HepG2 (cell line): Measurements from ENCODE around the gene BRSK2.

ENCODE experiments used
- BRCA1 ChIP-seq: sonication (generic); formaldehyde crosslinking; IDR thresholded peaks from 2 replicates; pipeline ENCODE4 v1.4.0; 2020; ENCODE audit warnings: missing genetic modification reagents
- GABPA ChIP-seq, 2 experiments: IDR thresholded peaks; 2 replicates each; pipeline ENCODE4 v1.6.1; 2011 to 2016; ENCODE audit warnings: low read depth in 2 of 2, low read length in 1 of 2, missing biosample characterization in 1 of 2, missing genetic modification characterization in 1 of 2
- JUNB ChIP-seq: sonication (generic); formaldehyde crosslinking; IDR thresholded peaks from 2 replicates; pipeline ENCODE4 v1.8.0; 2022; ENCODE audit warnings: missing genetic modification reagents, mild to moderate bottlenecking, borderline replicate concordance
- KLF9 ChIP-seq: IDR thresholded peaks from 2 replicates; pipeline ENCODE4 v1.6.1; 2016; ENCODE audit warnings: low read depth
- POLR2A ChIP-seq, 2 experiments: IDR thresholded peaks; 2 replicates each; pipeline ENCODE4 v1.6.1; 2011; ENCODE audit warnings: low read depth in 2 of 2, low read length in 2 of 2, mild to moderate bottlenecking in 1 of 2, moderate library complexity in 1 of 2; ENCODE audit not compliant: insufficient read depth in 1 of 2
- RXRB ChIP-seq: IDR thresholded peaks from 2 replicates; pipeline ENCODE4 v1.6.1; 2016; ENCODE audit warnings: borderline replicate concordance, missing genetic modification reagents, missing compliant biosample characterization
- TAF15 ChIP-seq: fragments of 200-400 bp; formaldehyde crosslinking; IDR thresholded peaks from one replicate; pipeline ENCODE4 v1.6.1; 2018; ENCODE audit warnings: mild to moderate bottlenecking, low read depth, low read length; ENCODE audit not compliant: poor library complexity, severe bottlenecking
- ZNF451 ChIP-seq: sonication (generic); formaldehyde crosslinking; IDR thresholded peaks from 2 replicates; pipeline ENCODE4 v1.5.0; 2020; ENCODE audit warnings: mild to moderate bottlenecking, missing genetic modification reagents
- ZSCAN20 ChIP-seq: sonication (generic); formaldehyde crosslinking; IDR thresholded peaks from 2 replicates; pipeline ENCODE4 v1.4.0; 2020; ENCODE audit warnings: missing genetic modification reagents, mild to moderate bottlenecking, borderline replicate concordance
- TF ChIP-seq, protein P1 (sequence below): sonication (generic); formaldehyde crosslinking; IDR thresholded peaks from 2 replicates; pipeline ENCODE4 v1.5.0; 2020; ENCODE audit warnings: mild to moderate bottlenecking, missing genetic modification reagents, moderate library complexity
- TF ChIP-seq, protein P2 (sequence below): sonication (generic); formaldehyde crosslinking; conservative IDR thresholded peaks from 2 replicates; pipeline ENCODE4 v1.4.0; 2020; ENCODE audit warnings: missing genetic modification reagents

DNA sequence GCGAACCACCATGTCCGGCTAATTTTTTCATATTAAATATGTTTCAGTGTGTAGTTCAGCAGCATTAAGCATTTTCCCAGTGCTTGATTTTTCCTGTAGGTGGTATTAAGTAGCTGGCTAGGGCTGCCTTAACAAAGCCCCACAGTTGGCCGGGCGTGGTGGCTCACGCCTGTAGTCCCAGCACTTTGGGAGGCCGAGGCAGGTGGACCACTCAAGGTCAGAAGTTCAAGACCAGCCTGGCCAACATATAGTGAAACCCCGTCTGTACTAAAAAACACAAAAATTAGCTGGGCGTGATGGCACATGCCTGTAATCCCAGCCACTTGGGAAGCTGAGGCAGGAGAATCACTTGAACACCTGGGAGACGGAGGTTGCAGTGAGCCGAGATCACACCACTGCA lies 46.8 kb upstream of the BRSK2 start:
- TF ChIP-seq RXRB (CRISPR knock-in tag) (no peak), BRCA1 (CRISPR knock-in tag) (no peak), ZNF451 (no peak), KLF9 (CRISPR knock-in tag) (no peak), TAF15 (no peak), GABPA (IDR thresholded peaks at IDR 0.05; ENCODE audit: low read depth, low read length) (no peak), GABPA (CRISPR knock-in tag; IDR thresholded peaks at IDR 0.05; ENCODE audit: low read depth) (no peak), JUNB (CRISPR knock-in tag) (no peak), ZSCAN20 (CRISPR knock-in tag) (no peak), POLR2A (IDR thresholded peaks at IDR 0.05; ENCODE audit: insufficient read depth in 1 of 2, low read depth in 2 of 2, low read length in 2 of 2) (no peak)
- TF ChIP-seq, protein P1, sequence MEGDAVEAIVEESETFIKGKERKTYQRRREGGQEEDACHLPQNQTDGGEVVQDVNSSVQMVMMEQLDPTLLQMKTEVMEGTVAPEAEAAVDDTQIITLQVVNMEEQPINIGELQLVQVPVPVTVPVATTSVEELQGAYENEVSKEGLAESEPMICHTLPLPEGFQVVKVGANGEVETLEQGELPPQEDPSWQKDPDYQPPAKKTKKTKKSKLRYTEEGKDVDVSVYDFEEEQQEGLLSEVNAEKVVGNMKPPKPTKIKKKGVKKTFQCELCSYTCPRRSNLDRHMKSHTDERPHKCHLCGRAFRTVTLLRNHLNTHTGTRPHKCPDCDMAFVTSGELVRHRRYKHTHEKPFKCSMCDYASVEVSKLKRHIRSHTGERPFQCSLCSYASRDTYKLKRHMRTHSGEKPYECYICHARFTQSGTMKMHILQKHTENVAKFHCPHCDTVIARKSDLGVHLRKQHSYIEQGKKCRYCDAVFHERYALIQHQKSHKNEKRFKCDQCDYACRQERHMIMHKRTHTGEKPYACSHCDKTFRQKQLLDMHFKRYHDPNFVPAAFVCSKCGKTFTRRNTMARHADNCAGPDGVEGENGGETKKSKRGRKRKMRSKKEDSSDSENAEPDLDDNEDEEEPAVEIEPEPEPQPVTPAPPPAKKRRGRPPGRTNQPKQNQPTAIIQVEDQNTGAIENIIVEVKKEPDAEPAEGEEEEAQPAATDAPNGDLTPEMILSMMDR (CRISPR knock-in tag): no peak
- TF ChIP-seq, protein P2, sequence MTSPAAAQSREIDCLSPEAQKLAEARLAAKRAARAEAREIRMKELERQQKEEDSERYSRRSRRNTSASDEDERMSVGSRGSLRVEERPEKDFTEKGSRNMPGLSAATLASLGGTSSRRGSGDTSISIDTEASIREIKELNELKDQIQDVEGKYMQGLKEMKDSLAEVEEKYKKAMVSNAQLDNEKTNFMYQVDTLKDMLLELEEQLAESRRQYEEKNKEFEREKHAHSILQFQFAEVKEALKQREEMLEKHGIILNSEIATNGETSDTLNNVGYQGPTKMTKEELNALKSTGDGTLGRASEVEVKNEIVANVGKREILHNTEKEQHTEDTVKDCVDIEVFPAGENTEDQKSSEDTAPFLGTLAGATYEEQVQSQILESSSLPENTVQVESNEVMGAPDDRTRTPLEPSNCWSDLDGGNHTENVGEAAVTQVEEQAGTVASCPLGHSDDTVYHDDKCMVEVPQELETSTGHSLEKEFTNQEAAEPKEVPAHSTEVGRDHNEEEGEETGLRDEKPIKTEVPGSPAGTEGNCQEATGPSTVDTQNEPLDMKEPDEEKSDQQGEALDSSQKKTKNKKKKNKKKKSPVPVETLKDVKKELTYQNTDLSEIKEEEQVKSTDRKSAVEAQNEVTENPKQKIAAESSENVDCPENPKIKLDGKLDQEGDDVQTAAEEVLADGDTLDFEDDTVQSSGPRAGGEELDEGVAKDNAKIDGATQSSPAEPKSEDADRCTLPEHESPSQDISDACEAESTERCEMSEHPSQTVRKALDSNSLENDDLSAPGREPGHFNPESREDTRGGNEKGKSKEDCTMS (CRISPR knock-in tag): no peak
